Spleen (tissue), 11 donors: ENCODE measurements around the gene CFAP99. TPM values are rescaled to one million over a fixed set of nuclear protein-coding genes. Genes with fewer than 3 reads are reported as not detected.

ENCODE experiments used
- DNase-seq: peaks from one replicate; pipeline ENCODE4 v3.0.0-alpha.2; 2020
- H3K27ac ChIP-seq, 8 donors: fragments of 200-600 bp; sonication (generic) in 7 of 8; 1 replicate in 4 of 8; 2 replicates in 4 of 8; pipeline versions ENCODE4 v1.5.0 to v1.8.0; 2016 to 2021; ENCODE audit warnings: inconsistent platforms in 4 of 8, mild to moderate bottlenecking in 4 of 8, moderate library complexity in 1 of 8
- H3K27me3 ChIP-seq, 7 donors: fragments of 200-600 bp; sonication (generic) in 6 of 7; replicated peaks in 1 of 7; 1 replicate in 4 of 7; 2 replicates in 3 of 7; pipeline versions ENCODE4 v1.5.0 to v1.8.0; 2016 to 2021; ENCODE audit warnings: inconsistent platforms in 3 of 7, mild to moderate bottlenecking in 1 of 7
- H3K36me3 ChIP-seq, 6 donors: fragments of 200-600 bp; sonication (generic) in 5 of 6; 1 replicate in 4 of 6; 2 replicates in 2 of 6; pipeline versions ENCODE4 v1.5.0 to v1.8.0; 2016 to 2021; ENCODE audit warnings: inconsistent platforms in 2 of 6
- H3K4me1 ChIP-seq, 6 donors: fragments of 200-600 bp; sonication (generic) in 5 of 6; 1 replicate in 3 of 6; 2 replicates in 3 of 6; pipeline versions ENCODE4 v1.5.0 to v1.8.0; 2016 to 2021; ENCODE audit warnings: inconsistent platforms in 3 of 6
- H3K4me3 ChIP-seq, 8 donors: fragments of 200-600 bp; sonication (generic) in 7 of 8; 1 replicate in 4 of 8; 2 replicates in 4 of 8; pipeline versions ENCODE4 v1.5.0 to v1.8.0; 2016 to 2021; ENCODE audit warnings: inconsistent platforms in 4 of 8, mild to moderate bottlenecking in 4 of 8, moderate library complexity in 2 of 8
- H3K9me3 ChIP-seq, 8 donors: fragments of 200-600 bp; sonication (generic) in 7 of 8; 1 replicate in 4 of 8; 2 replicates in 4 of 8; pipeline versions ENCODE4 v1.5.0 to v1.8.0; 2016 to 2021; ENCODE audit warnings: inconsistent platforms in 4 of 8
- POLR2A ChIP-seq, 3 donors: fragments of 450-650 bp; IDR thresholded peaks; one replicate each; pipeline ENCODE4 v1.5.1; 2017; ENCODE audit warnings: antibody characterized with exemption in 3 of 3, mild to moderate bottlenecking in 1 of 3
- POLR2AphosphoS5 ChIP-seq, 3 donors: sonication (generic); formaldehyde crosslinking; IDR thresholded peaks; one replicate each; pipeline ENCODE4 v1.5.1; 2017; ENCODE audit warnings: antibody characterized with exemption in 3 of 3
- WGBS, 5 donors: extraction: QIAGEN DNeasy Blood & Tissue Kit in 3 of 5; methylation state at CpG; one replicate each; pipeline versions ENCODE4 v1.1.5 to v1.1.7; 2013 to 2018; 5-methylcytosine and 5-hydroxymethylcytosine counted together
- intact Hi-C: fragments of 100-400 bp; cut with DNase I; formaldehyde crosslinking; loops from one replicate; pipeline ENCODE4 v1.15.0; 2023; ENCODE audit warnings: low total_unique reads
- polyA plus RNA-seq, 3 donors: library from polyadenylated mRNA; stranded (reverse); fragments of 200-250 nt; gene quantifications; one replicate each; pipeline ENCODE4 v1.2.1, GENCODE V29; 2013
- total RNA-seq, 7 donors: library from RNA; depleted of rRNA in 3 of 7; stranded (reverse); fragments of >200 nt in 3 of 7; fragmentation: NEBNext Ultra II Directional in 4 of 7; extraction: Animal tissue kit (Norgen Biotek cat#: 25700) in 4 of 7; gene quantifications; one replicate each; pipeline versions ENCODE4 v1.1.0 to v1.2.1, GENCODE V29; 2016 to 2021
- TF ChIP-seq, protein P1 (sequence below), 11 experiments: fragments of 200-600 bp in 7 of 11; fragments of 450-650 bp in 4 of 11; sonication (generic) in 4 of 11; IDR thresholded peaks in 8 of 11; conservative IDR thresholded peaks in 3 of 11; 1 replicate in 7 of 11; 2 replicates in 4 of 11; pipeline versions ENCODE4 v1.4.0 to v1.8.0; 2016 to 2021; ENCODE audit warnings: antibody characterized with exemption in 11 of 11, inconsistent platforms in 4 of 11, mild to moderate bottlenecking in 1 of 11
- donor health status: healthy with polysubstance abuse.
- donor health status: DM: no; HTN: no; CAD: no; lungs with moderate emphysema.
- donor health status: DM: no; HTN: no; CAD: no.
- donor health status: Bipolar disorder and iron deficiency.
- donor health status: healthy.
- donor health status: DM: no; HTN: no; CAD: no.
- donor health status: DM: yes; HTN: yes; CAD: no.

Gene CFAP99
- total and polyA plus RNA-seq, 10 donors = 0.13 to 0.22 TPM; not detected in 8

DNA sequence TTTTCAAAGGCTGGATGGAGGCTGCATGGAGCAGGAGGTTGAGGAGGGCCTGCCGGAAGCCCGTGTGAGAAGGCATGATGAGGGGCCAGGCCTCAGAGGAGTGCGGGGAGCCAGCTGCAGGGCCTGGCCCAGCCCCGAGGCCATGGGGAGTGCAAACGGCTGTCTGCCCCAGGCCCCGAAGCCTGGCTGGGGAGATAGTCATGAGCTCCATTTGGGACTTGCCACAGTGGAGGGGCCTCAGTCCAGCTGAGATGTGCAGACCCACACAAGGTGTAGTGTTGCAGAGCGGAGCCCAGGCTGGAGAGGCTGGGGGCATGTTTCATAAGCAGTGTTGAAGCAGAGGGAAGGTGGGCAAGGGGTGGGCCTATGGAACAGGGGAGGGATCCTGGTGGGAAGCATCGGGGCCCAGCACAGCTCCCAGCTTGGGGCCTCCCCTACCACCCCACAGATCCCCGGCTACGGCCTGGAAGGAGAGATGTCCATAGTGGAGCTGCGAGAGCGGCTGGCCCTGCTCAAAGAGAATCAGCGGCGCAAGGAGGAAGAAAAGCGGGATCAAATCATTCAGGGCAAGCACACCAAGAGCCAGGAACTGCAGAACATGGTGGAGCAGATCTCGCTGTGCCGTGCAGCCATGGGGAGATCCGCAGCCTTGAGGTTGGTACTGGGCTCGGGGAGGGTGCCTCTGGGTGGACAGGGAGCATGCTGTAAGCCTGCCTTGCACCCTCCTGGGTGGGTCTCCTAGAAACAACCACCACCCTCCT is 41.0 kb downstream of the CFAP99 start:
- Histone ChIP-seq H3K36me3 (no peaks in the 10 kb centered on the region), H3K4me1 (peaks cover 4 to 21% (median 18%) of the 10 kb centered on the region in 6 donors), H3K27me3 (peaks cover 0 to 36% (median 0%) of the 10 kb centered on the region in 7 donors), H3K27ac (no peak overlapping the region), H3K9me3 (no peaks in the 10 kb centered on the region), H3K4me3 (no peak overlapping the region)
- intact Hi-C loops = no loop called here
- TF ChIP-seq POLR2A (IDR thresholded peaks at IDR 0.05) (no peak), POLR2AphosphoS5 (IDR thresholded peaks at IDR 0.05) (no peak)
- TF ChIP-seq, protein P1, sequence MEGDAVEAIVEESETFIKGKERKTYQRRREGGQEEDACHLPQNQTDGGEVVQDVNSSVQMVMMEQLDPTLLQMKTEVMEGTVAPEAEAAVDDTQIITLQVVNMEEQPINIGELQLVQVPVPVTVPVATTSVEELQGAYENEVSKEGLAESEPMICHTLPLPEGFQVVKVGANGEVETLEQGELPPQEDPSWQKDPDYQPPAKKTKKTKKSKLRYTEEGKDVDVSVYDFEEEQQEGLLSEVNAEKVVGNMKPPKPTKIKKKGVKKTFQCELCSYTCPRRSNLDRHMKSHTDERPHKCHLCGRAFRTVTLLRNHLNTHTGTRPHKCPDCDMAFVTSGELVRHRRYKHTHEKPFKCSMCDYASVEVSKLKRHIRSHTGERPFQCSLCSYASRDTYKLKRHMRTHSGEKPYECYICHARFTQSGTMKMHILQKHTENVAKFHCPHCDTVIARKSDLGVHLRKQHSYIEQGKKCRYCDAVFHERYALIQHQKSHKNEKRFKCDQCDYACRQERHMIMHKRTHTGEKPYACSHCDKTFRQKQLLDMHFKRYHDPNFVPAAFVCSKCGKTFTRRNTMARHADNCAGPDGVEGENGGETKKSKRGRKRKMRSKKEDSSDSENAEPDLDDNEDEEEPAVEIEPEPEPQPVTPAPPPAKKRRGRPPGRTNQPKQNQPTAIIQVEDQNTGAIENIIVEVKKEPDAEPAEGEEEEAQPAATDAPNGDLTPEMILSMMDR (IDR thresholded peaks at IDR 0.05 in 8 of 11, conservative IDR thresholded peaks at IDR 0.05 in 3 of 11) = no peak
- peak; percentile 59 for DNase-seq
- WGBS, 5 donors = 93 to 98% (median 94%) methylated on average over 19 of the region's 19 CpGs

DNA sequence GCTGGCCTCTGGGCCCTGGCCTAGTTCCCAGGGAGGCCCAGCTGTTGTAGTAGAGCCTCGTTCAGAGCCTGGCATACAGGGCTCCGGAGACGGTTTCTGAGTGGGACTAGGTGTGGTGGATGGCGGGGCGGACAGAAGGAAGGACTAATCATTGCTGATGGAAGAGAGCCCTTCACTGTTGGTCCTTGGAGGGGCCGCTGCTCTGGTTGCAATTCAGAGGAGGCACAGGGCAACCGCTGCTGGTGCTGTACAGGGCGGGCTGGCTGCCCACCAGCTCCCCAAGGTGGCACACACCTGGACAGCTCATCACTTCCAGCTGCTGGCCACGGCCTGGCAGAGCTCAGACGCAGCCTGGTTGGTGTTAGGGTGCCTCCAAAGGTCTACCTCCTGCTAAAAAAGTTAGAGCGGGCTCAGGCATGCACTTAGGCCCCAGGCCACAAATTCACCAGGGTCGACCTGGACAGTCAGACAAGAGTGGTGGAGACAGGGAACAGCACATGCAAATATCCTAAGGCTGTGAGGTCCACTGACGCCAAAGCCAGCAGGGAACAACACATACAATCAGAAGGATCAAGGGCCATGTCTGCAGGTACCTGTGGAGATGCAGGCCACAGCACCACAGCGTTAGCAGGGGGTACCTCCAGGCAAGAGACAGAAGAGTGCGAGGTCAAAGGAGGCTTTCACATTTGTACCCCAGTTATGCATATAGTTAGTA is 42.6 kb downstream of the CFAP99 start:
- no peak overlapping the region for H3K27ac ChIP-seq
- peak; percentile 68 for DNase-seq
- WGBS, 5 donors = 81 to 91% (median 88%) methylated on average over 10 to 15 of the region's 15 CpGs
- peaks cover 4 to 23% (median 18%) of the 10 kb centered on the region in 6 donors for H3K4me1 ChIP-seq
- H3K9me3 ChIP-seq = no peaks in the 10 kb centered on the region
- intact Hi-C loops = no loop called here
- peaks cover 0 to 36% (median 0%) of the 10 kb centered on the region in 7 donors for H3K27me3 ChIP-seq
- H3K36me3 ChIP-seq = no peaks in the 10 kb centered on the region
- H3K4me3 ChIP-seq = no peak overlapping the region
- TF ChIP-seq, protein P1 (IDR thresholded peaks at IDR 0.05 in 8 of 11, conservative IDR thresholded peaks at IDR 0.05 in 3 of 11) = no peak
- no peak for TF ChIP-seq POLR2A (IDR thresholded peaks at IDR 0.05)
- no peak for TF ChIP-seq POLR2AphosphoS5 (IDR thresholded peaks at IDR 0.05)

DNA sequence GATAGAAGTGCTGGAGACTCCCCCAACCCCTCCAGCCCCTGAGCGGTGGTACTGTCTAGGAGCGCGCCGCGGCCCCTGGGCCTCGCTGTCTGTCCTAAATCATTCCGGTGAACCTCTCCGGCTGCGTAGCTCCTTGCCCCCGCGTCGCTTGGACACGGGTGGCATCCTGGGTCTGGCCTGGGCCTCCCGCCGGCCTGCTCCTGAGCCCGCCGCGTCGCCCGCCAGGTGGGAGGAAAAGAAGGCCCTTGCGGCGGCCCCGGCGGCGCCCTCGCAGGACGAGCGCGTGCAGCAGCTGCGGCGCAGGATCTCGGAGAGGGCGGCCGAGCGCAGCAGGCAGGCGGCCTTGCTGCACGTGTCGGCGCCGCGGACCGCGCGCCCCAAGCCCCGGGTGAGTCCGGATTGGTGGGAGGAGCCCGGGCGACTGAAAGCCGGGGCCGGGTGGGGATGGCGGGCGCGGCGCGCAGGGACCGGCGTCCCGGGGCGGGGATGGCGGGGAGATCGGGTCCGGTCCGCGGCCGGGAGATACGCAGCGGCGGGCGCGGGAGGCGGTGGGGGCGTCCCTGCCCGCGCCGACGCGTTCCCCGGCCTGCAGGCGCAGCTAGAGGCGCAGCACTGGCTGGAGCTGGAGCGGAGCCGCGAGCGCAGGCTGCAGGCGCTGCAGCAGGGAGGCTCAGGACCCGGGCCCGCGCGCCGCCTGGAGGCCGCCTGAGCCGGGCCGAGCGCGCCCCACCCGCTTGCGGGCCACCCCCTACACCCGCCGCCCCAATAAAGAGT is 43.6 kb downstream of the CFAP99 start:
- peak; percentile 91 for DNase-seq
- Histone ChIP-seq H3K27me3 (peaks cover 0 to 36% (median 0%) of the 10 kb centered on the region in 7 donors), H3K27ac (peak overlapping the region in 4 of 8 donors; percentile 37 to 52 (median 45)), H3K4me1 (peaks cover 4 to 30% (median 18%) of the 10 kb centered on the region in 6 donors), H3K4me3 (peak overlapping the region; percentile 40 to 87 (median 59)), H3K9me3 (no peaks in the 10 kb centered on the region), H3K36me3 (no peaks in the 10 kb centered on the region)
- 6 to 28% (median 10%) methylated on average over 19 to 99 of the region's 99 CpGs for WGBS, 5 donors
- TF ChIP-seq, protein P1 (IDR thresholded peaks at IDR 0.05 in 8 of 11, conservative IDR thresholded peaks at IDR 0.05 in 3 of 11) = peak in 8 of 11 experiments; percentile 15 to 80 (median 68)
- TF ChIP-seq POLR2AphosphoS5 (IDR thresholded peaks at IDR 0.05) (peak in 2 of 3 donors; percentile 26 to 40), POLR2A (IDR thresholded peaks at IDR 0.05) (no peak)
- intact Hi-C loops = no loop called here
